ENCODE data around the gene STPG2.

DNA sequence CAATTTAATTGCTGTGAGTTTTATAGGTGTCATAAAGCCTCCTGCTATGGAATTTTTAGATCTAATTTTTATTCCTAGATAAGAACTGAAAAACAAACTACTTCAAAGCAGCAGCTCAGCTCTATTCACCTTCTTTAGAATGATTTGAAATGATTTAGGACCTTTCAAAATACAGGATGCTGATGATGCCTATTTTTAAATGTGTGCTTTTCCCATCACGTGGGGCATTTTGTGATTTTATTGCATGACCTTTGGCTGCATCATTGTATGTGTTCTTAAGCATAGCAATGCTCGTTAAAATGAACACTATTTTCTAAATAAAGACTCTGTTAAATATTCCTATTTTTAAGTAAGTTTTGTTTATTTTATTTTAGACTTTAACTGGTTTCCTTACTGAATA lies 537.3 kb downstream of the STPG2 start:
- TF ChIP-seq TCF12 (IDR thresholded peaks at IDR 0.05; ENCODE audit: low read depth, low read length): no peak
- no peak for TF ChIP-seq MYC (IDR thresholded peaks at IDR 0.05; ENCODE audit: insufficient read depth, insufficient read length, insufficient replicate concordance, low read length, severe bottlenecking)
- no peak for TF ChIP-seq SUZ12 (IDR thresholded peaks at IDR 0.05; ENCODE audit: unreplicated experiment)
- TF ChIP-seq GATAD2B (conservative IDR thresholded peaks at IDR 0.05; ENCODE audit: low read depth): no peak
- TF ChIP-seq, protein P1, sequence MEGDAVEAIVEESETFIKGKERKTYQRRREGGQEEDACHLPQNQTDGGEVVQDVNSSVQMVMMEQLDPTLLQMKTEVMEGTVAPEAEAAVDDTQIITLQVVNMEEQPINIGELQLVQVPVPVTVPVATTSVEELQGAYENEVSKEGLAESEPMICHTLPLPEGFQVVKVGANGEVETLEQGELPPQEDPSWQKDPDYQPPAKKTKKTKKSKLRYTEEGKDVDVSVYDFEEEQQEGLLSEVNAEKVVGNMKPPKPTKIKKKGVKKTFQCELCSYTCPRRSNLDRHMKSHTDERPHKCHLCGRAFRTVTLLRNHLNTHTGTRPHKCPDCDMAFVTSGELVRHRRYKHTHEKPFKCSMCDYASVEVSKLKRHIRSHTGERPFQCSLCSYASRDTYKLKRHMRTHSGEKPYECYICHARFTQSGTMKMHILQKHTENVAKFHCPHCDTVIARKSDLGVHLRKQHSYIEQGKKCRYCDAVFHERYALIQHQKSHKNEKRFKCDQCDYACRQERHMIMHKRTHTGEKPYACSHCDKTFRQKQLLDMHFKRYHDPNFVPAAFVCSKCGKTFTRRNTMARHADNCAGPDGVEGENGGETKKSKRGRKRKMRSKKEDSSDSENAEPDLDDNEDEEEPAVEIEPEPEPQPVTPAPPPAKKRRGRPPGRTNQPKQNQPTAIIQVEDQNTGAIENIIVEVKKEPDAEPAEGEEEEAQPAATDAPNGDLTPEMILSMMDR (IDR thresholded peaks at IDR 0.05 in 2 of 3, conservative IDR thresholded peaks at IDR 0.05 in 1 of 3; ENCODE audit: control insufficient read depth in 2 of 3, extremely low read depth in 1 of 3, insufficient read depth in 1 of 3, low read depth in 3 of 3, low read length in 3 of 3): no peak
- no peak for TF ChIP-seq MXI1 (IDR thresholded peaks at IDR 0.05; ENCODE audit: low read depth, low read length)
- TF ChIP-seq SUPT20H (IDR thresholded peaks at IDR 0.05; ENCODE audit: borderline replicate concordance, control insufficient read depth, low read depth, low read length): no peak
- no peak for TF ChIP-seq JUNB (IDR thresholded peaks at IDR 0.05)
- no peak for TF ChIP-seq POLR2AphosphoS5 (IDR thresholded peaks at IDR 0.05; ENCODE audit: low read length)
- no peak for TF ChIP-seq POLR2A (IDR thresholded peaks at IDR 0.05; ENCODE audit: low read depth, low read length)
- TF ChIP-seq, protein P2, sequence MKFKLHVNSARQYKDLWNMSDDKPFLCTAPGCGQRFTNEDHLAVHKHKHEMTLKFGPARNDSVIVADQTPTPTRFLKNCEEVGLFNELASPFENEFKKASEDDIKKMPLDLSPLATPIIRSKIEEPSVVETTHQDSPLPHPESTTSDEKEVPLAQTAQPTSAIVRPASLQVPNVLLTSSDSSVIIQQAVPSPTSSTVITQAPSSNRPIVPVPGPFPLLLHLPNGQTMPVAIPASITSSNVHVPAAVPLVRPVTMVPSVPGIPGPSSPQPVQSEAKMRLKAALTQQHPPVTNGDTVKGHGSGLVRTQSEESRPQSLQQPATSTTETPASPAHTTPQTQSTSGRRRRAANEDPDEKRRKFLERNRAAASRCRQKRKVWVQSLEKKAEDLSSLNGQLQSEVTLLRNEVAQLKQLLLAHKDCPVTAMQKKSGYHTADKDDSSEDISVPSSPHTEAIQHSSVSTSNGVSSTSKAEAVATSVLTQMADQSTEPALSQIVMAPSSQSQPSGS (IDR thresholded peaks at IDR 0.05; ENCODE audit: low read length): no peak
- TF ChIP-seq, protein P3, sequence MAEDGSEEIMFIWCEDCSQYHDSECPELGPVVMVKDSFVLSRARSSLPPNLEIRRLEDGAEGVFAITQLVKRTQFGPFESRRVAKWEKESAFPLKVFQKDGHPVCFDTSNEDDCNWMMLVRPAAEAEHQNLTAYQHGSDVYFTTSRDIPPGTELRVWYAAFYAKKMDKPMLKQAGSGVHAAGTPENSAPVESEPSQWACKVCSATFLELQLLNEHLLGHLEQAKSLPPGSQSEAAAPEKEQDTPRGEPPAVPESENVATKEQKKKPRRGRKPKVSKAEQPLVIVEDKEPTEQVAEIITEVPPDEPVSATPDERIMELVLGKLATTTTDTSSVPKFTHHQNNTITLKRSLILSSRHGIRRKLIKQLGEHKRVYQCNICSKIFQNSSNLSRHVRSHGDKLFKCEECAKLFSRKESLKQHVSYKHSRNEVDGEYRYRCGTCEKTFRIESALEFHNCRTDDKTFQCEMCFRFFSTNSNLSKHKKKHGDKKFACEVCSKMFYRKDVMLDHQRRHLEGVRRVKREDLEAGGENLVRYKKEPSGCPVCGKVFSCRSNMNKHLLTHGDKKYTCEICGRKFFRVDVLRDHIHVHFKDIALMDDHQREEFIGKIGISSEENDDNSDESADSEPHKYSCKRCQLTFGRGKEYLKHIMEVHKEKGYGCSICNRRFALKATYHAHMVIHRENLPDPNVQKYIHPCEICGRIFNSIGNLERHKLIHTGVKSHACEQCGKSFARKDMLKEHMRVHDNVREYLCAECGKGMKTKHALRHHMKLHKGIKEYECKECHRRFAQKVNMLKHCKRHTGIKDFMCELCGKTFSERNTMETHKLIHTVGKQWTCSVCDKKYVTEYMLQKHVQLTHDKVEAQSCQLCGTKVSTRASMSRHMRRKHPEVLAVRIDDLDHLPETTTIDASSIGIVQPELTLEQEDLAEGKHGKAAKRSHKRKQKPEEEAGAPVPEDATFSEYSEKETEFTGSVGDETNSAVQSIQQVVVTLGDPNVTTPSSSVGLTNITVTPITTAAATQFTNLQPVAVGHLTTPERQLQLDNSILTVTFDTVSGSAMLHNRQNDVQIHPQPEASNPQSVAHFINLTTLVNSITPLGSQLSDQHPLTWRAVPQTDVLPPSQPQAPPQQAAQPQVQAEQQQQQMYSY (CRISPR knock-in tag; IDR thresholded peaks at IDR 0.05): no peak
